Effector memory CD8-positive, alpha-beta T cell (primary cell): ENCODE measurements around the gene DENND2A.
"Not testable (repeated sequence)": the region's sequence is repeated elsewhere in the genome, so short reads cannot be mapped to it uniquely, and the experiment has no call there.

Source experiments
- ATAC-seq: fragments of 150-1000 bp; cut with Tn5 transposase; replicated peaks from 2 replicates; pipeline ENCODE4 v1.10.0; 2021; ENCODE audit warnings: mild to moderate bottlenecking, moderate library complexity
- DNase-seq, 3 experiments: peaks; one replicate each; pipeline ENCODE4 v3.0.0; 2021
- H3K27ac Mint-ChIP-seq, 2 donors: one replicate each; pipeline ENCODE4 v1.8.0; 2022; ENCODE audit warnings: mild to moderate bottlenecking in 2 of 2, mixed read lengths in 2 of 2, moderate library complexity in 2 of 2
- H3K27me3 Mint-ChIP-seq, 2 donors: one replicate each; pipeline ENCODE4 v1.8.0; 2022; ENCODE audit warnings: mixed read lengths in 2 of 2
- H3K36me3 Mint-ChIP-seq: one replicate; pipeline ENCODE4 v1.8.0; 2022; ENCODE audit warnings: mild to moderate bottlenecking, moderate library complexity, mixed read lengths; ENCODE audit not compliant: insufficient read depth
- H3K4me1 Mint-ChIP-seq, 2 donors: one replicate each; pipeline ENCODE4 v1.8.0; 2022; ENCODE audit warnings: low read depth in 2 of 2, mixed read lengths in 2 of 2
- H3K4me3 Mint-ChIP-seq, 2 donors: one replicate each; pipeline ENCODE4 v1.8.0; 2022; ENCODE audit warnings: mild to moderate bottlenecking in 2 of 2, mixed read lengths in 2 of 2, moderate library complexity in 2 of 2
- H3K9me3 Mint-ChIP-seq, 2 donors: one replicate each; pipeline ENCODE4 v1.8.0; 2022; ENCODE audit warnings: mixed read lengths in 2 of 2

The DENND2A gene

GRCh38 chr7:140649556-140650205 lies 9.1 kb upstream of the DENND2A start:
- Mint-ChIP-seq H3K4me3 (no peak overlapping the region), H3K27me3 (peaks cover 6 to 21% of the 10 kb centered on the region in 2 donors), H3K36me3 (peaks cover 2% of the 10 kb centered on the region)

GRCh38 chr7:140646931-140647647 lies 6.5 kb upstream of the DENND2A start:
- H3K27ac Mint-ChIP-seq = peak overlapping the region in 1 of 2 donors; percentile 75
- peaks cover 15 to 45% of the 10 kb centered on the region in 2 donors for H3K27me3 Mint-ChIP-seq
- ATAC-seq (peak; percentile 98), DNase-seq (peak; percentile 26 to 35 (median 32))
- peaks cover 2% of the 10 kb centered on the region for H3K36me3 Mint-ChIP-seq
- H3K4me1 Mint-ChIP-seq = peaks cover 7% of the 10 kb centered on the region in 2 donors
- H3K4me3 Mint-ChIP-seq = no peak overlapping the region
- H3K9me3 Mint-ChIP-seq = no peaks in the 10 kb centered on the region

More at GRCh38 chr7:140649556-140650205, 9.1 kb upstream of the DENND2A start:
- no peak overlapping the region for H3K27ac Mint-ChIP-seq
- ATAC-seq (no peak), DNase-seq (no peak)
- peaks cover 10 to 13% of the 10 kb centered on the region in 2 donors for H3K4me1 Mint-ChIP-seq
- no peaks in the 10 kb centered on the region for H3K9me3 Mint-ChIP-seq

GRCh38 chr7:140645166-140645900 lies 4.7 kb upstream of the DENND2A start:
- DNase-seq (no peak), ATAC-seq (no peak)
- Mint-ChIP-seq H3K27ac (no peak overlapping the region), H3K36me3 (peaks cover 2% of the 10 kb centered on the region), H3K9me3 (no peaks in the 10 kb centered on the region), H3K27me3 (peaks cover 25 to 52% of the 10 kb centered on the region in 2 donors), H3K4me1 (peaks cover 12 to 14% of the 10 kb centered on the region in 2 donors), H3K4me3 (no peak overlapping the region)

GRCh38 chr7:140644761-140645160 lies 4.1 kb upstream of the DENND2A start:
- not testable (repeated sequence) for H3K27ac Mint-ChIP-seq
- peaks cover 29 to 57% of the 10 kb centered on the region in 2 donors for H3K27me3 Mint-ChIP-seq

GRCh38 chr7:140643416-140643815 lies 2.8 kb upstream of the DENND2A start:
- H3K4me1 Mint-ChIP-seq = peaks cover 19% of the 10 kb centered on the region in 2 donors
- peaks cover 4% of the 10 kb centered on the region for H3K36me3 Mint-ChIP-seq
- ATAC-seq (no peak), DNase-seq (no peak)
- H3K27me3 Mint-ChIP-seq = peaks cover 41 to 65% of the 10 kb centered on the region in 2 donors
- no peak overlapping the region for H3K4me3 Mint-ChIP-seq
- H3K9me3 Mint-ChIP-seq = no peaks in the 10 kb centered on the region
- no peak overlapping the region for H3K27ac Mint-ChIP-seq

More at GRCh38 chr7:140644761-140645160, 4.1 kb upstream of the DENND2A start:
- ATAC-seq, H3K4me3 Mint-ChIP-seq, H3K9me3 Mint-ChIP-seq, DNase-seq, H3K36me3 Mint-ChIP-seq: not testable (repeated sequence)
- H3K4me1 Mint-ChIP-seq = peaks cover 17% of the 10 kb centered on the region in 2 donors

- ATAC-seq (no peak), DNase-seq (no peak)
- Mint-ChIP-seq H3K36me3 (peaks cover 4% of the 10 kb centered on the region), H3K4me1 (peaks cover 13% of the 10 kb centered on the region in 2 donors), H3K27ac (peak overlapping the region in 1 of 2 donors; percentile 19), H3K27me3 (peaks cover 55 to 82% of the 10 kb centered on the region in 2 donors), H3K9me3 (no peaks in the 10 kb centered on the region), H3K4me3 (peak overlapping the region; percentile 11 to 18)
Measured at GRCh38 chr7:140641524-140642195, 1.0 kb upstream of the DENND2A start.

GRCh38 chr7:140640060-140640637 lies 464 bp downstream of the DENND2A start:
- Mint-ChIP-seq H3K36me3 (peaks cover 4% of the 10 kb centered on the region), H3K27ac (no peak overlapping the region)

GRCh38 chr7:140639366-140640053 lies 1.1 kb downstream of the DENND2A start:
- ATAC-seq = no peak
- peaks cover 4% of the 10 kb centered on the region for H3K36me3 Mint-ChIP-seq

More at GRCh38 chr7:140640060-140640637, 464 bp downstream of the DENND2A start:
- Mint-ChIP-seq H3K4me3 (peak overlapping the region; percentile 67 to 84), H3K27me3 (peaks cover 65 to 93% of the 10 kb centered on the region in 2 donors), H3K9me3 (no peaks in the 10 kb centered on the region), H3K4me1 (peaks cover 12 to 13% of the 10 kb centered on the region in 2 donors)
- no peak for DNase-seq
- peak; percentile 41 for ATAC-seq

GRCh38 chr7:140638173-140638791 lies 2.3 kb downstream of the DENND2A start:
- peaks cover 57 to 80% of the 10 kb centered on the region in 2 donors for H3K27me3 Mint-ChIP-seq
- H3K27ac Mint-ChIP-seq = no peak overlapping the region
- ATAC-seq (no peak), DNase-seq (no peak)
- peaks cover 12% of the 10 kb centered on the region in 2 donors for H3K4me1 Mint-ChIP-seq
- peaks cover 4% of the 10 kb centered on the region for H3K36me3 Mint-ChIP-seq
- H3K9me3 Mint-ChIP-seq = no peaks in the 10 kb centered on the region
- H3K4me3 Mint-ChIP-seq = no peak overlapping the region

More at GRCh38 chr7:140639366-140640053, 1.1 kb downstream of the DENND2A start:
- Mint-ChIP-seq H3K4me3 (peak overlapping the region; percentile 67 to 84), H3K4me1 (peaks cover 12 to 13% of the 10 kb centered on the region in 2 donors), H3K27me3 (peaks cover 61 to 87% of the 10 kb centered on the region in 2 donors), H3K9me3 (no peaks in the 10 kb centered on the region), H3K27ac (no peak overlapping the region)
- DNase-seq = no peak

- ATAC-seq (no peak), DNase-seq (no peak)
- Mint-ChIP-seq H3K27ac (peak overlapping the region in 1 of 2 donors; percentile 26), H3K36me3 (peaks cover 4% of the 10 kb centered on the region), H3K4me3 (no peak overlapping the region), H3K4me1 (peaks cover 12% of the 10 kb centered on the region in 2 donors), H3K27me3 (peaks cover 56 to 75% of the 10 kb centered on the region in 2 donors), H3K9me3 (no peaks in the 10 kb centered on the region)
Measured at GRCh38 chr7:140637400-140637799, 3.2 kb downstream of the DENND2A start.

- DNase-seq = no peak
- H3K27me3 Mint-ChIP-seq = peaks cover 46 to 74% of the 10 kb centered on the region in 2 donors
- peaks cover 5 to 8% of the 10 kb centered on the region in 2 donors for H3K4me1 Mint-ChIP-seq
- H3K4me3 Mint-ChIP-seq = no peak overlapping the region
- no peak for ATAC-seq
- no peaks in the 10 kb centered on the region for H3K9me3 Mint-ChIP-seq
- no peak overlapping the region for H3K27ac Mint-ChIP-seq
- peaks cover 4% of the 10 kb centered on the region for H3K36me3 Mint-ChIP-seq
Measured at GRCh38 chr7:140635816-140636215, 4.8 kb downstream of the DENND2A start.

- Mint-ChIP-seq H3K27ac (no peak overlapping the region), H3K27me3 (peaks cover 46 to 77% of the 10 kb centered on the region in 2 donors), H3K4me3 (no peak overlapping the region), H3K9me3 (no peaks in the 10 kb centered on the region), H3K4me1 (peaks cover 5 to 8% of the 10 kb centered on the region in 2 donors), H3K36me3 (peaks cover 4% of the 10 kb centered on the region)
- no peak for ATAC-seq
- DNase-seq = no peak
Measured at GRCh38 chr7:140635345-140635744, 5.3 kb downstream of the DENND2A start.
